WTC11 (cell line): ENCODE measurements around the gene ORC3. TPM values are rescaled to one million over a fixed set of nuclear protein-coding genes. Genes with fewer than 3 reads are reported as not detected.
A peak's percentile ranks its signal among the peaks of the same experiment; 100 is the strongest.

ENCODE experiments used
- ATAC-seq: fragments of 200-7000 bp; cut with Tn5 transposase; 2 replicates; pipeline ENCODE4 v1.10.0; 2021; ENCODE audit warnings: mild to moderate bottlenecking, moderate library complexity
- CTCF ChIA-PET: fragments of 300-600 bp; sonication (Branson Sonifier 250); formaldehyde crosslinking; loops from one replicate; lab custom pipeline; 2021; ENCODE audit warnings: antibody characterized with exemption; lab: Charles Lee
- POLR2A ChIA-PET: fragments of 350-600 bp; sonication (Branson Sonifier 250); formaldehyde crosslinking; loops from one replicate; lab custom pipeline; 2021; ENCODE audit warnings: antibody characterized with exemption; lab: Charles Lee
- DNase-seq: peaks from one replicate; pipeline ENCODE4 v3.0.0; 2021; ENCODE audit warnings: low spot score
- H3K27ac Mint-ChIP-seq: 2 replicates; pipeline ENCODE4 v1.8.0; 2021; ENCODE audit warnings: mixed read lengths
- H3K27me3 Mint-ChIP-seq: 2 replicates; pipeline ENCODE4 v1.8.0; 2021; ENCODE audit warnings: low read depth, mild to moderate bottlenecking, moderate library complexity, mixed read lengths
- H3K36me3 Mint-ChIP-seq: 2 replicates; pipeline ENCODE4 v1.8.0; 2021; ENCODE audit warnings: mixed read lengths
- H3K4me1 Mint-ChIP-seq: 2 replicates; pipeline ENCODE4 v1.8.0; 2022; ENCODE audit warnings: mixed read lengths
- H3K4me3 Mint-ChIP-seq: 2 replicates; pipeline ENCODE4 v1.8.0; 2021; ENCODE audit warnings: mild to moderate bottlenecking, moderate library complexity, mixed read lengths
- H3K9me3 Mint-ChIP-seq: 2 replicates; pipeline ENCODE4 v1.8.0; 2021; ENCODE audit warnings: mixed read lengths
- ETV6 ChIP-seq: sonication (generic); formaldehyde crosslinking; IDR thresholded peaks from 2 replicates; pipeline ENCODE4 v1.8.1; 2022; ENCODE audit warnings: mild to moderate bottlenecking, missing genetic modification reagents
- GRHL2 ChIP-seq: fragments of 250-450 bp; sonication (Bioruptor Pico); IDR thresholded peaks from 2 replicates; pipeline ENCODE4 v1.8.0; 2022; ENCODE audit warnings: mild to moderate bottlenecking, moderate library complexity; ENCODE audit not compliant: insufficient replicate concordance, severe bottlenecking
- GTF2I ChIP-seq: fragments of 250-450 bp; sonication (Bioruptor Pico); conservative IDR thresholded peaks from 2 replicates; pipeline ENCODE4 v1.4.0; 2021; ENCODE audit warnings: mild to moderate bottlenecking
- HMGXB4 ChIP-seq: sonication (generic); formaldehyde crosslinking; IDR thresholded peaks from 2 replicates; pipeline ENCODE4 v1.8.1; 2023; ENCODE audit warnings: mild to moderate bottlenecking, moderate library complexity, missing genetic modification reagents
- JUN ChIP-seq: sonication (generic); formaldehyde crosslinking; IDR thresholded peaks from 2 replicates; pipeline ENCODE4 v1.8.0; 2023; ENCODE audit warnings: mild to moderate bottlenecking, missing genetic modification reagents
- MXD4 ChIP-seq: fragments of 250-450 bp; sonication (Bioruptor Pico); IDR thresholded peaks from 2 replicates; pipeline ENCODE4 v1.8.0; 2021; ENCODE audit warnings: mild to moderate bottlenecking, moderate library complexity, borderline replicate concordance
- OVOL2 ChIP-seq: fragments of 250-450 bp; sonication (Bioruptor Pico); IDR thresholded peaks from 2 replicates; pipeline ENCODE4 v1.9.0; 2021; ENCODE audit warnings: mild to moderate bottlenecking, borderline replicate concordance
- PRDM15 ChIP-seq: sonication (generic); formaldehyde crosslinking; IDR thresholded peaks from 2 replicates; pipeline ENCODE4 v1.8.0; 2022; ENCODE audit warnings: missing genetic modification reagents
- PRRX2 ChIP-seq: fragments of 250-450 bp; sonication (Bioruptor Pico); IDR thresholded peaks from 2 replicates; pipeline ENCODE4 v1.8.0; 2021; ENCODE audit warnings: mild to moderate bottlenecking
- RELA ChIP-seq: sonication (generic); formaldehyde crosslinking; IDR thresholded peaks from 2 replicates; pipeline ENCODE4 v1.8.1; 2022; ENCODE audit warnings: missing genetic modification reagents, mild to moderate bottlenecking, borderline replicate concordance
- TEAD1 ChIP-seq: sonication (generic); formaldehyde crosslinking; IDR thresholded peaks from 2 replicates; pipeline ENCODE4 v1.8.0; 2022; ENCODE audit warnings: mild to moderate bottlenecking, missing genetic modification reagents
- ZBTB43 ChIP-seq: sonication (generic); formaldehyde crosslinking; IDR thresholded peaks from 2 replicates; pipeline ENCODE4 v1.8.1; 2023; ENCODE audit warnings: mild to moderate bottlenecking, missing genetic modification reagents
- total RNA-seq: library from RNA; stranded (reverse); gene quantifications from 3 replicates; pipeline ENCODE4 v1.2.3, GENCODE V29; 2021
- TF ChIP-seq, protein P1 (sequence below): fragments of 250-450 bp; sonication (Bioruptor Pico); IDR thresholded peaks from 2 replicates; pipeline ENCODE4 v1.9.0; 2021; ENCODE audit warnings: mild to moderate bottlenecking
- TF ChIP-seq, protein P2 (sequence below): sonication (generic); formaldehyde crosslinking; IDR thresholded peaks from 2 replicates; pipeline ENCODE4 v1.8.0; 2022; ENCODE audit warnings: mild to moderate bottlenecking, missing genetic modification reagents
- TF ChIP-seq, protein P3 (sequence below): sonication (generic); formaldehyde crosslinking; IDR thresholded peaks from 2 replicates; pipeline ENCODE4 v1.8.1; 2023; ENCODE audit warnings: mild to moderate bottlenecking, missing genetic modification reagents
- TF ChIP-seq, protein P4 (sequence below): sonication (generic); formaldehyde crosslinking; IDR thresholded peaks from 2 replicates; pipeline ENCODE4 v1.8.0; 2022; ENCODE audit warnings: mild to moderate bottlenecking, missing genetic modification reagents

The ORC3 gene
- total RNA-seq, 1 experiment from 2014 or later = 50.7 TPM

DNA sequence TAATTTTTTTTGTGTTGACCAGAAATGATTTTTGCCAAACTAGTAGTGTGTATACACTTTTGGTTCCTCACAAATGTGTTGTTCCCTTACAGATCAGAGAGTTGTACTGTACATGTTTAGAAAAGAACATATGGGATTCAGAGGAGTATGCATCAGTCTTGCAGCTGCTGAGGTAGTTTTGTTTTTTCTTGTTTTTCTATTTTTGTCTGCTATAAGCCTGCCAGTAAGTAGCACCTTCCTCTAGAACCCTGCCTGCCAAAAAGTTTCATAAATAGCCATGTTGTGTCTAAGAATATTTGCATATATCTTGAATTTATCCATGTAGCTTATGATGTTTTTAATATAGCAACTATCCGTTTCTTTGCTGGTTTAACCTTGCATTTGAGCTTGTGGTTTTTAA, 46.4 kb downstream of the ORC3 start (continued):
- TF ChIP-seq, protein P1, sequence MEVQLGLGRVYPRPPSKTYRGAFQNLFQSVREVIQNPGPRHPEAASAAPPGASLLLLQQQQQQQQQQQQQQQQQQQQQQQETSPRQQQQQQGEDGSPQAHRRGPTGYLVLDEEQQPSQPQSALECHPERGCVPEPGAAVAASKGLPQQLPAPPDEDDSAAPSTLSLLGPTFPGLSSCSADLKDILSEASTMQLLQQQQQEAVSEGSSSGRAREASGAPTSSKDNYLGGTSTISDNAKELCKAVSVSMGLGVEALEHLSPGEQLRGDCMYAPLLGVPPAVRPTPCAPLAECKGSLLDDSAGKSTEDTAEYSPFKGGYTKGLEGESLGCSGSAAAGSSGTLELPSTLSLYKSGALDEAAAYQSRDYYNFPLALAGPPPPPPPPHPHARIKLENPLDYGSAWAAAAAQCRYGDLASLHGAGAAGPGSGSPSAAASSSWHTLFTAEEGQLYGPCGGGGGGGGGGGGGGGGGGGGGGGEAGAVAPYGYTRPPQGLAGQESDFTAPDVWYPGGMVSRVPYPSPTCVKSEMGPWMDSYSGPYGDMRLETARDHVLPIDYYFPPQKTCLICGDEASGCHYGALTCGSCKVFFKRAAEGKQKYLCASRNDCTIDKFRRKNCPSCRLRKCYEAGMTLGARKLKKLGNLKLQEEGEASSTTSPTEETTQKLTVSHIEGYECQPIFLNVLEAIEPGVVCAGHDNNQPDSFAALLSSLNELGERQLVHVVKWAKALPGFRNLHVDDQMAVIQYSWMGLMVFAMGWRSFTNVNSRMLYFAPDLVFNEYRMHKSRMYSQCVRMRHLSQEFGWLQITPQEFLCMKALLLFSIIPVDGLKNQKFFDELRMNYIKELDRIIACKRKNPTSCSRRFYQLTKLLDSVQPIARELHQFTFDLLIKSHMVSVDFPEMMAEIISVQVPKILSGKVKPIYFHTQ = no peak
- TF ChIP-seq GRHL2 (CRISPR knock-in tag) (no peak), HMGXB4 (CRISPR knock-in tag) (no peak)

DNA sequence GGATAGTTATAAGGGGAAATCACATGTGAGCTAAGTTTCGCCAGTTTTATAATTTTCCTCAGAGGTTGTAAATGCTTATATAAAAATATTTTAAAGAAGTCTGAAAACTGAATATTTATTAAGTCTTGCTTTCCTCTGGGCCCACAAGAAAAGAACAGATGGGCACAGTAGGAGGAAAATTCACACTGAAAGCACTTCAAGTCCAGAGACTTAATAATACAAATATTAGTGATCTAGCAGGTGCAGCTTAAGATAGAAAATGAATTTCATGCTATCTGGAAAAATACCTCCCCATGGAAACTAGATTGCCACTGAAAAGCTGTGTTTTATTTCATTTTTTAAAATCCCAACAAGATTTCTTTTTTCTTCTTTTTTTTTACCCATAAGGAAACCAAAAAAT, 47.2 kb downstream of the ORC3 start:
- ChIA-PET POLR2A (no interaction called here), CTCF (no interaction called here)
- DNase-seq = no peak
- H3K4me3 Mint-ChIP-seq = no peak overlapping the region
- H3K4me1 Mint-ChIP-seq = no peaks in the 10 kb centered on the region
- H3K9me3 Mint-ChIP-seq = no peaks in the 10 kb centered on the region
- H3K36me3 Mint-ChIP-seq = peaks cover 36% of the 10 kb centered on the region
- H3K27me3 Mint-ChIP-seq = no peaks in the 10 kb centered on the region
- no peak overlapping the region for H3K27ac Mint-ChIP-seq
- TF ChIP-seq GTF2I (no peak), MXD4 (CRISPR knock-in tag) (no peak), OVOL2 (CRISPR knock-in tag) (no peak), TEAD1 (no peak)
- TF ChIP-seq, protein P1 = no peak
- no peak for ATAC-seq

DNA sequence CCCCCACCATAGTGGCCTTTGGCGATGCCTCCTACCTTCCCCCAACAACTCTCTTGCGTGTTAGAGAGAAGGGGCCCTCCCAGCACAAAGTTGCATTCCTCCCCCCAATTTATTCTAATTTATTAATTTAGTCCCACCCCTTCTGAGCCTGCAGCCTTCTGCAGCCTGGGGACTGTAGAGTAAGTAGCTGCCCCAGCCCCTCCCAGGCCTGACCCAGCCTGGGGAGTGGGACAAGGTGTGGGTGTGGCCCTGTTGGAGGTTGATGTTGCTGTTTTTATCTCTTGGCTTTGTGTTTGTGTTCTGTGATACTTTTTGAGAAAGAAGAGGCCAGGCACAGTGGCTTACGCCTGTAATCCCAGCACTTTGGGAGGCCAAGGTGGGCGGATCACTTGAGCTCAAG, 49.4 kb downstream of the ORC3 start:
- ATAC-seq (peak; percentile 61), DNase-seq (no peak)
- POLR2A ChIA-PET = interaction anchor here (0.6 kb wide), 1 partner anchor 446 kb away, joined by 3 read pairs; no protein-coding TSS in a partner anchor
- TF ChIP-seq ETV6 (CRISPR knock-in tag) (no peak), JUN (CRISPR knock-in tag) (no peak), PRDM15 (no peak), RELA (CRISPR knock-in tag) (no peak), PRRX2 (CRISPR knock-in tag) (no peak), ZBTB43 (CRISPR knock-in tag) (no peak)
- TF ChIP-seq, protein P2, sequence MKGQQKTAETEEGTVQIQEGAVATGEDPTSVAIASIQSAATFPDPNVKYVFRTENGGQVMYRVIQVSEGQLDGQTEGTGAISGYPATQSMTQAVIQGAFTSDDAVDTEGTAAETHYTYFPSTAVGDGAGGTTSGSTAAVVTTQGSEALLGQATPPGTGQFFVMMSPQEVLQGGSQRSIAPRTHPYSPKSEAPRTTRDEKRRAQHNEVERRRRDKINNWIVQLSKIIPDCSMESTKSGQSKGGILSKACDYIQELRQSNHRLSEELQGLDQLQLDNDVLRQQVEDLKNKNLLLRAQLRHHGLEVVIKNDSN = no peak
- TF ChIP-seq, protein P3, sequence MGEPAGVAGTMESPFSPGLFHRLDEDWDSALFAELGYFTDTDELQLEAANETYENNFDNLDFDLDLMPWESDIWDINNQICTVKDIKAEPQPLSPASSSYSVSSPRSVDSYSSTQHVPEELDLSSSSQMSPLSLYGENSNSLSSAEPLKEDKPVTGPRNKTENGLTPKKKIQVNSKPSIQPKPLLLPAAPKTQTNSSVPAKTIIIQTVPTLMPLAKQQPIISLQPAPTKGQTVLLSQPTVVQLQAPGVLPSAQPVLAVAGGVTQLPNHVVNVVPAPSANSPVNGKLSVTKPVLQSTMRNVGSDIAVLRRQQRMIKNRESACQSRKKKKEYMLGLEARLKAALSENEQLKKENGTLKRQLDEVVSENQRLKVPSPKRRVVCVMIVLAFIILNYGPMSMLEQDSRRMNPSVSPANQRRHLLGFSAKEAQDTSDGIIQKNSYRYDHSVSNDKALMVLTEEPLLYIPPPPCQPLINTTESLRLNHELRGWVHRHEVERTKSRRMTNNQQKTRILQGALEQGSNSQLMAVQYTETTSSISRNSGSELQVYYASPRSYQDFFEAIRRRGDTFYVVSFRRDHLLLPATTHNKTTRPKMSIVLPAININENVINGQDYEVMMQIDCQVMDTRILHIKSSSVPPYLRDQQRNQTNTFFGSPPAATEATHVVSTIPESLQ = no peak
- TF ChIP-seq, protein P4, sequence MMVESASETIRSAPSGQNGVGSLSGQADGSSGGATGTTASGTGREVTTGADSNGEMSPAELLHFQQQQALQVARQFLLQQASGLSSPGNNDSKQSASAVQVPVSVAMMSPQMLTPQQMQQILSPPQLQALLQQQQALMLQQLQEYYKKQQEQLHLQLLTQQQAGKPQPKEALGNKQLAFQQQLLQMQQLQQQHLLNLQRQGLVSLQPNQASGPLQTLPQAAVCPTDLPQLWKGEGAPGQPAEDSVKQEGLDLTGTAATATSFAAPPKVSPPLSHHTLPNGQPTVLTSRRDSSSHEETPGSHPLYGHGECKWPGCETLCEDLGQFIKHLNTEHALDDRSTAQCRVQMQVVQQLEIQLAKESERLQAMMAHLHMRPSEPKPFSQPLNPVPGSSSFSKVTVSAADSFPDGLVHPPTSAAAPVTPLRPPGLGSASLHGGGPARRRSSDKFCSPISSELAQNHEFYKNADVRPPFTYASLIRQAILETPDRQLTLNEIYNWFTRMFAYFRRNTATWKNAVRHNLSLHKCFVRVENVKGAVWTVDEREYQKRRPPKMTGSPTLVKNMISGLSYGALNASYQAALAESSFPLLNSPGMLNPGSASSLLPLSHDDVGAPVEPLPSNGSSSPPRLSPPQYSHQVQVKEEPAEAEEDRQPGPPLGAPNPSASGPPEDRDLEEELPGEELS (CRISPR knock-in tag) = no peak

More for the DNA sequence above, 49.4 kb downstream of the ORC3 start:
- Mint-ChIP-seq H3K27ac (no peak overlapping the region), H3K36me3 (peaks cover 35% of the 10 kb centered on the region), H3K4me1 (peaks cover 4% of the 10 kb centered on the region; the same call in 1 of the 2 replicates), H3K4me3 (no peak overlapping the region), H3K9me3 (no peaks in the 10 kb centered on the region), H3K27me3 (no peaks in the 10 kb centered on the region)
- CTCF ChIA-PET = no interaction called here
